ENCODE results near the gene PF4V1. TPM values are rescaled to one million over a fixed set of nuclear protein-coding genes. Genes with fewer than 3 reads are reported as not detected.

The PF4V1 gene
- not detected for total RNA-seq

GRCh38 chr4:73853246-73853704 lies at the start of gene PF4V1:
Gene PF4V1, plus strand, starts transcription at chr4:73853296. Its CDS starts 67 bp downstream, at chr4:73853363.
- Mint-ChIP-seq H3K4me3 (no peak within 1 kb of the TSS), H3K27ac (no peak within 1 kb of the TSS)
- peak in 1 of 2 donors; percentile 48 for ATAC-seq

GRCh38 chr4:73810191-73810590 lies 42.9 kb upstream of the PF4V1 start:
- H3K9me3 Mint-ChIP-seq, result peaks cover 8% of the 10 kb centered on the region
- H3K27ac Mint-ChIP-seq, result no peak overlapping the region
- H3K36me3 Mint-ChIP-seq, result no peaks in the 10 kb centered on the region
- DNase-seq (ENCODE audit: low spot score), result no peak
- no peak overlapping the region for H3K4me3 Mint-ChIP-seq
- H3K27me3 Mint-ChIP-seq, result no peaks in the 10 kb centered on the region
- no peaks in the 10 kb centered on the region for H3K4me1 Mint-ChIP-seq (ENCODE audit: low read depth in 2 of 2)
- no peak for ATAC-seq

More at GRCh38 chr4:73853246-73853704, at the start of gene PF4V1:
- H3K9me3 Mint-ChIP-seq, result no peaks in the 10 kb centered on the region
- no peaks in the 10 kb centered on the region for H3K4me1 Mint-ChIP-seq (ENCODE audit: low read depth in 2 of 2)
- H3K27me3 Mint-ChIP-seq, result peaks cover 0 to 4% of the 10 kb centered on the region in 2 donors
- no peaks in the 10 kb centered on the region for H3K36me3 Mint-ChIP-seq
- DNase-seq (ENCODE audit: low spot score), result no peak

GRCh38 chr4:73811841-73812240 lies 41.3 kb upstream of the PF4V1 start:
- Mint-ChIP-seq H3K27ac (no peak overlapping the region), H3K27me3 (no peaks in the 10 kb centered on the region), H3K4me3 (no peak overlapping the region), H3K4me1 (ENCODE audit: low read depth in 2 of 2) (no peaks in the 10 kb centered on the region), H3K9me3 (peaks cover 14% of the 10 kb centered on the region), H3K36me3 (no peaks in the 10 kb centered on the region)
- no peak for ATAC-seq
- DNase-seq (ENCODE audit: low spot score), result no peak

GRCh38 chr4:73814679-73815078 lies 38.4 kb upstream of the PF4V1 start:
- H3K36me3 Mint-ChIP-seq, result no peaks in the 10 kb centered on the region
- H3K4me1 Mint-ChIP-seq (ENCODE audit: low read depth in 2 of 2), result no peaks in the 10 kb centered on the region

DNA sequence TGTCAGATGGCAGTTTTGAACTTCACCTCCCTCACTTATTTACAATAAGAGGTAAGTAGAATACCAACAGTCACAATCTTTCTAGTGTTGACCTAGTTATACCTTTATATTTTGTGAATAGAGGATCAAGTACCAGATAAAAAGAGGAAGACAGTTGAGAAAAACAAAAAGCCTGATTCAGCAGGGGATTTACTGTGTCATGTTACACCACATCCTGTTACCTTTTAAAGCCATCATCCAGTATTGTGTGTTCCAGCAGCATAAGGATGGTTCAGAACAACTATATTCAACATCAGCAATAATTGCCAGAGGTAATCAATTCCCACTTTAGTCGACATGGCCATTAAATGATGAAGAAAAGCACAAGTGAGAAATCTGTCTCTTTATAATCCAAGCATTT lies 38.0 kb upstream of the PF4V1 start:
- Mint-ChIP-seq H3K27ac (no peak overlapping the region), H3K36me3 (no peaks in the 10 kb centered on the region), H3K4me1 (ENCODE audit: low read depth in 2 of 2) (no peaks in the 10 kb centered on the region), H3K4me3 (no peak overlapping the region), H3K27me3 (no peaks in the 10 kb centered on the region), H3K9me3 (peaks cover 15% of the 10 kb centered on the region)
- ATAC-seq (no peak), DNase-seq (ENCODE audit: low spot score) (no peak)

More at GRCh38 chr4:73814679-73815078, 38.4 kb upstream of the PF4V1 start:
- no peak overlapping the region for H3K27ac Mint-ChIP-seq
- H3K27me3 Mint-ChIP-seq, result no peaks in the 10 kb centered on the region
- no peak overlapping the region for H3K4me3 Mint-ChIP-seq
- ATAC-seq (no peak), DNase-seq (ENCODE audit: low spot score) (no peak)
- H3K9me3 Mint-ChIP-seq, result peaks cover 15% of the 10 kb centered on the region

- DNase-seq (ENCODE audit: low spot score), result no peak
- no peaks in the 10 kb centered on the region for H3K4me1 Mint-ChIP-seq (ENCODE audit: low read depth in 2 of 2)
Observed at GRCh38 chr4:73816814-73817213, 36.3 kb upstream of the PF4V1 start.

GRCh38 chr4:73817341-73817740 lies 35.8 kb upstream of the PF4V1 start:
- no peak overlapping the region for H3K27ac Mint-ChIP-seq
- no peak for ATAC-seq
- no peak for DNase-seq (ENCODE audit: low spot score)
- H3K27me3 Mint-ChIP-seq, result no peaks in the 10 kb centered on the region
- H3K4me3 Mint-ChIP-seq, result no peak overlapping the region
- no peaks in the 10 kb centered on the region for H3K4me1 Mint-ChIP-seq (ENCODE audit: low read depth in 2 of 2)
- peaks cover 17% of the 10 kb centered on the region for H3K9me3 Mint-ChIP-seq
- no peaks in the 10 kb centered on the region for H3K36me3 Mint-ChIP-seq

More at GRCh38 chr4:73816814-73817213, 36.3 kb upstream of the PF4V1 start:
- H3K27me3 Mint-ChIP-seq, result no peaks in the 10 kb centered on the region
- ATAC-seq, result no peak
- H3K9me3 Mint-ChIP-seq, result peaks cover 15% of the 10 kb centered on the region
- no peaks in the 10 kb centered on the region for H3K36me3 Mint-ChIP-seq
- no peak overlapping the region for H3K27ac Mint-ChIP-seq
- no peak overlapping the region for H3K4me3 Mint-ChIP-seq

- Mint-ChIP-seq H3K36me3 (no peaks in the 10 kb centered on the region), H3K27me3 (no peaks in the 10 kb centered on the region), H3K4me3 (no peak overlapping the region), H3K4me1 (ENCODE audit: low read depth in 2 of 2) (no peaks in the 10 kb centered on the region), H3K9me3 (peaks cover 15% of the 10 kb centered on the region), H3K27ac (no peak overlapping the region)
- DNase-seq (ENCODE audit: low spot score) (no peak), ATAC-seq (no peak)
Observed at GRCh38 chr4:73821325-73821724, 31.8 kb upstream of the PF4V1 start.

GRCh38 chr4:73822389-73822788 lies 30.7 kb upstream of the PF4V1 start:
- no peaks in the 10 kb centered on the region for H3K4me1 Mint-ChIP-seq (ENCODE audit: low read depth in 2 of 2)
- H3K9me3 Mint-ChIP-seq, result peaks cover 10% of the 10 kb centered on the region
- H3K36me3 Mint-ChIP-seq, result no peaks in the 10 kb centered on the region
- DNase-seq (ENCODE audit: low spot score) (no peak), ATAC-seq (no peak)
- no peak overlapping the region for H3K27ac Mint-ChIP-seq
- no peak overlapping the region for H3K4me3 Mint-ChIP-seq
- no peaks in the 10 kb centered on the region for H3K27me3 Mint-ChIP-seq

GRCh38 chr4:73822812-73823504 lies 30.1 kb upstream of the PF4V1 start:
- Mint-ChIP-seq H3K27me3 (no peaks in the 10 kb centered on the region), H3K9me3 (peaks cover 10% of the 10 kb centered on the region), H3K4me1 (ENCODE audit: low read depth in 2 of 2) (no peaks in the 10 kb centered on the region), H3K36me3 (no peaks in the 10 kb centered on the region), H3K4me3 (no peak overlapping the region), H3K27ac (no peak overlapping the region)
- DNase-seq (ENCODE audit: low spot score) (no peak), ATAC-seq (no peak)

DNA sequence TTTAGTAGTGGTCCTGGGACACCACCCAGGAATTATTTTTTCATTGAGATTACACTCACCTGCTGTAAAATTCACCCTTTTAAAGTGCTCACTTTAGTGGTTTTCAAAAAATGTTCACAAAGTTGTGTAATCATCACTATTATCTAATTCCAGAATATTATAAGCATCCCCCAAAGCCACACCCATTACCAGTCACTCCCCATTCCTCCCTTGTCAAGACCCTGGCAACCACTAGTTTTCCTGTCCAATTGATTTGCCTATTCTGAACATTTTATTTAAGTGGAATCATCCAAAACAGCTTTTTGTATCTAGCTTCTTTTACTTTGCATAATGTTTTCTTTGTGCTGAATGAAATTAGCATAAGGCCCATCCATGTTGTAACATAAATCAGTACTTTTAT lies 29.3 kb upstream of the PF4V1 start:
- ATAC-seq (no peak), DNase-seq (ENCODE audit: low spot score) (no peak)
- Mint-ChIP-seq H3K36me3 (no peaks in the 10 kb centered on the region), H3K9me3 (peaks cover 10% of the 10 kb centered on the region), H3K4me3 (no peak overlapping the region), H3K4me1 (ENCODE audit: low read depth in 2 of 2) (no peaks in the 10 kb centered on the region), H3K27ac (no peak overlapping the region), H3K27me3 (no peaks in the 10 kb centered on the region)

DNA sequence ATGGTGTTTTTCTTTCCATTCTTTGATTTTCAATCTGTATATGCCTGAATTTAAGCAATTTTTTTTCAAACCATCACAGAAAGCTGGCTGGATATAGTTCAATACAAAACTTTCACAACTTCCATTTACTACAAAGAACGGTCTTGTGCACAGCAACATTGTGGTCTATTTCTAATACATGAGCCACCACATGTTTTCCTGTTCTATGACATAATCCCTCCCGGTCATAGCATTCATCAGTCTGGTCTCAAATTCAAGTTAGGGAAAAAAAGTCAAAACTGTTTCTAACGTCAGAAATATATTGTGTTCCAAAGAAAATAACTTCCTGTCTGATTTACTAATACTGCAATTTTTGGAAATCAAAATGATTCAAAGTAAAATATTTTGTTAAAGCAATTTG lies 24.1 kb upstream of the PF4V1 start:
- Mint-ChIP-seq H3K36me3 (no peaks in the 10 kb centered on the region), H3K27ac (no peak overlapping the region), H3K27me3 (no peaks in the 10 kb centered on the region), H3K4me3 (no peak overlapping the region), H3K4me1 (ENCODE audit: low read depth in 2 of 2) (no peaks in the 10 kb centered on the region), H3K9me3 (peaks cover 3% of the 10 kb centered on the region)
- DNase-seq (ENCODE audit: low spot score) (no peak), ATAC-seq (no peak)

DNA sequence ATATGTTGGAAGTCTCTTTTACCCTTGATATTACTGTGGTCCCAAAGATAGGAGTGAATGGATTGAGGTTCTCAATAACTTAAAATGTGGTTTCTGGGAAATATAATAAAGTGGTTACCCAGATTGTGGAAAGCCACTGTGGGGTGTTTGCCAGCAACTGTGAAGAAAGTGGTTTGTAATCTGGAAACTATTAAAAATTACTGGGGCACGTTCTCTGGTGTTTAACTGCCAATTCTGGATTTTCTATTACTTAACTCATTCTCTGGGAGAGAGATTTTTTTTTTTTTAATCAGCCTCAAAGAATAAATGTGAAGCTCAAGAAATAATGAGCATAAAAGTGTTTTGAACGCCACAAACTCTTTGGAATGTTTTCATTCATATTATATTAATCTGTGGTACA lies 21.5 kb upstream of the PF4V1 start:
- ATAC-seq (no peak), DNase-seq (ENCODE audit: low spot score) (no peak)
- Mint-ChIP-seq H3K27me3 (no peaks in the 10 kb centered on the region), H3K4me3 (no peak overlapping the region), H3K36me3 (no peaks in the 10 kb centered on the region), H3K9me3 (peaks cover 2% of the 10 kb centered on the region), H3K27ac (no peak overlapping the region), H3K4me1 (ENCODE audit: low read depth in 2 of 2) (no peaks in the 10 kb centered on the region)

DNA sequence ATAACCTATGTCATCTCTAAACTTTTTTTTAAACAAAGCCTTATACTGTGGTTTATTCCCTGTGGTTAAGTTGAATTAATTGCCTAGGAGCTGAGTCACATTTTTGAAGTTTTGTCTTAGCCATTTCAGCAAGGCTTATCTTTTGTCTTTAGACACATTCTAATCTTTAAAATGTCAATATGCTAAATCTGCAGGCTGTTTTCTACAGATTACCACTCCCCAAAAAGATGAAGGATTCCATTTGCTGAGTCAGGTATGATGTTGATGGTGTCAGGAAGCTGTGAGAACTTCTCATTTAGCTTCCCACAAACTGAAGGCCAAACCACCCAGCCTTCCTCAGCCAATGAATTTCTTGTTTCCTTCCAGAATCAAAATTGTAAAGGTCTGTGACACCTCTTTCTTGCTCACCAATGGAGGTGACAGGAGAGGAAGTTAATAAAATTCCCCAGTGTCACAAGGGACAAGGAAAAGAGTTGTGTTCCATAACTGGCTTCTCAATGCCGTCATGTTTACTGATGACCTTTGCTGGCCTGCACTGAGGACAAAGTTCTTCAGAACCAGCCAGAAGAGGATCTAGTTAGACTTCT lies 20.4 kb upstream of the PF4V1 start:
- no peaks in the 10 kb centered on the region for H3K4me1 Mint-ChIP-seq (ENCODE audit: low read depth in 2 of 2)
- no peak overlapping the region for H3K4me3 Mint-ChIP-seq
- DNase-seq (ENCODE audit: low spot score), result no peak
- H3K27ac Mint-ChIP-seq, result no peak overlapping the region
- H3K27me3 Mint-ChIP-seq, result peaks cover 8% of the 10 kb centered on the region in 2 donors
- ATAC-seq, result no peak
- peaks cover 2% of the 10 kb centered on the region for H3K9me3 Mint-ChIP-seq
- H3K36me3 Mint-ChIP-seq, result peaks cover 7% of the 10 kb centered on the region
